22Rv1 (cell line): ENCODE data around the gene TMEM229A.
"Not testable (repeated sequence)": the region's sequence is repeated elsewhere in the genome, so short reads cannot be mapped to it uniquely, and the experiment has no call there.

Source experiments
- H3K27ac ChIP-seq: fragments of 450-650 bp; 2 replicates; pipeline ENCODE4 v1.5.1; 2017
- CTCF ChIP-seq: fragments of 450-650 bp; IDR thresholded peaks from 2 replicates; pipeline ENCODE4 v1.5.1; 2017; ENCODE audit warnings: mild to moderate bottlenecking
- ZFX ChIP-seq: fragments of 450-650 bp; IDR thresholded peaks from 2 replicates; pipeline ENCODE4 v1.6.1; 2017; ENCODE audit warnings: antibody characterized with exemption, borderline replicate concordance

TMEM229A gene

GRCh38 chr7:124032369-124033094 lies at the start of gene TMEM229A:
TMEM229A (minus strand) TSS chr7:124033067; CDS start chr7:124033003, 64 bp downstream.
- no peak within 1 kb of the TSS for H3K27ac ChIP-seq
- TF ChIP-seq CTCF: peak; percentile 62
- no peak for TF ChIP-seq ZFX

- H3K27ac ChIP-seq: not testable (repeated sequence)
Observed at GRCh38 chr7:124082234-124082633, 49.4 kb upstream of the TMEM229A start.

- H3K27ac ChIP-seq: no peak overlapping the region
- TF ChIP-seq ZFX (no peak), CTCF (no peak)
Observed at GRCh38 chr7:124077546-124077945, 44.7 kb upstream of the TMEM229A start.

- H3K27ac ChIP-seq: no peak overlapping the region
- TF ChIP-seq ZFX (no peak), CTCF (no peak)
Observed at GRCh38 chr7:124076841-124077240, 44.0 kb upstream of the TMEM229A start.

GRCh38 chr7:124074007-124074406 lies 41.1 kb upstream of the TMEM229A start:
- H3K27ac ChIP-seq: no peak overlapping the region
- TF ChIP-seq ZFX: no peak
- TF ChIP-seq CTCF: no peak

GRCh38 chr7:124073310-124073645 lies 40.4 kb upstream of the TMEM229A start:
- TF ChIP-seq ZFX (no peak), CTCF (no peak)
- no peak overlapping the region for H3K27ac ChIP-seq

- no peak overlapping the region for H3K27ac ChIP-seq
- no peak for TF ChIP-seq CTCF
- no peak for TF ChIP-seq ZFX
Observed at GRCh38 chr7:124072603-124073309, 39.9 kb upstream of the TMEM229A start.
